ENCODE measurements around the gene CMTM6.

DNA sequence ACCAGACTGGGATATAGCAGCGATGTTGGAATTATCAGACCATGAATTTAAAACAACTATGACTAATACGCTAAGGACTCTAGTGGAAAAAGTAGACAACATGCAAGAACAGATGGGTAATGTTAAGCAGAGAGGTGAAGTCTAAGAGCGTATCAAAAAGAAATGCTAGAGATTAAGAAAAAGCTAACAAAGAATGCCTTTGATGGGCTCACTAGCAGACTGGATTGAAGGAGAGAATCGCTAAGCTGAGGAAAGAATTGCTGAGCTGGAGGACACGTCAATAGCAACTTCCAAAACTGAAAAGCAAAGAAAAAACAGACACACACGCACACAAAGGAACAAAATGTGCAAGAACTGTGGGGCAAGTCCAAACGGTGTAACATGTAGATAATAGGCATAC lies 20.0 kb upstream of the CMTM6 start:
- TF ChIP-seq, protein P1, sequence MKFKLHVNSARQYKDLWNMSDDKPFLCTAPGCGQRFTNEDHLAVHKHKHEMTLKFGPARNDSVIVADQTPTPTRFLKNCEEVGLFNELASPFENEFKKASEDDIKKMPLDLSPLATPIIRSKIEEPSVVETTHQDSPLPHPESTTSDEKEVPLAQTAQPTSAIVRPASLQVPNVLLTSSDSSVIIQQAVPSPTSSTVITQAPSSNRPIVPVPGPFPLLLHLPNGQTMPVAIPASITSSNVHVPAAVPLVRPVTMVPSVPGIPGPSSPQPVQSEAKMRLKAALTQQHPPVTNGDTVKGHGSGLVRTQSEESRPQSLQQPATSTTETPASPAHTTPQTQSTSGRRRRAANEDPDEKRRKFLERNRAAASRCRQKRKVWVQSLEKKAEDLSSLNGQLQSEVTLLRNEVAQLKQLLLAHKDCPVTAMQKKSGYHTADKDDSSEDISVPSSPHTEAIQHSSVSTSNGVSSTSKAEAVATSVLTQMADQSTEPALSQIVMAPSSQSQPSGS (tag by site-specific recombination; IDR thresholded peaks at IDR 0.05; ENCODE audit: low read depth): no peak
- TF ChIP-seq KLF16 (tag by site-specific recombination; IDR thresholded peaks at IDR 0.05): no peak
- TF ChIP-seq GLIS2 (tag by site-specific recombination; IDR thresholded peaks at IDR 0.05): no peak
- TF ChIP-seq, protein P2, sequence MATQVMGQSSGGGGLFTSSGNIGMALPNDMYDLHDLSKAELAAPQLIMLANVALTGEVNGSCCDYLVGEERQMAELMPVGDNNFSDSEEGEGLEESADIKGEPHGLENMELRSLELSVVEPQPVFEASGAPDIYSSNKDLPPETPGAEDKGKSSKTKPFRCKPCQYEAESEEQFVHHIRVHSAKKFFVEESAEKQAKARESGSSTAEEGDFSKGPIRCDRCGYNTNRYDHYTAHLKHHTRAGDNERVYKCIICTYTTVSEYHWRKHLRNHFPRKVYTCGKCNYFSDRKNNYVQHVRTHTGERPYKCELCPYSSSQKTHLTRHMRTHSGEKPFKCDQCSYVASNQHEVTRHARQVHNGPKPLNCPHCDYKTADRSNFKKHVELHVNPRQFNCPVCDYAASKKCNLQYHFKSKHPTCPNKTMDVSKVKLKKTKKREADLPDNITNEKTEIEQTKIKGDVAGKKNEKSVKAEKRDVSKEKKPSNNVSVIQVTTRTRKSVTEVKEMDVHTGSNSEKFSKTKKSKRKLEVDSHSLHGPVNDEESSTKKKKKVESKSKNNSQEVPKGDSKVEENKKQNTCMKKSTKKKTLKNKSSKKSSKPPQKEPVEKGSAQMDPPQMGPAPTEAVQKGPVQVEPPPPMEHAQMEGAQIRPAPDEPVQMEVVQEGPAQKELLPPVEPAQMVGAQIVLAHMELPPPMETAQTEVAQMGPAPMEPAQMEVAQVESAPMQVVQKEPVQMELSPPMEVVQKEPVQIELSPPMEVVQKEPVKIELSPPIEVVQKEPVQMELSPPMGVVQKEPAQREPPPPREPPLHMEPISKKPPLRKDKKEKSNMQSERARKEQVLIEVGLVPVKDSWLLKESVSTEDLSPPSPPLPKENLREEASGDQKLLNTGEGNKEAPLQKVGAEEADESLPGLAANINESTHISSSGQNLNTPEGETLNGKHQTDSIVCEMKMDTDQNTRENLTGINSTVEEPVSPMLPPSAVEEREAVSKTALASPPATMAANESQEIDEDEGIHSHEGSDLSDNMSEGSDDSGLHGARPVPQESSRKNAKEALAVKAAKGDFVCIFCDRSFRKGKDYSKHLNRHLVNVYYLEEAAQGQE (tag by site-specific recombination; IDR thresholded peaks at IDR 0.05): no peak
- no peak for TF ChIP-seq ZNF23 (tag by site-specific recombination; IDR thresholded peaks at IDR 0.05; ENCODE audit: borderline replicate concordance)
- no peak for TF ChIP-seq ZNF768 (tag by site-specific recombination; IDR thresholded peaks at IDR 0.05)
- TF ChIP-seq ZNF837 (tag by site-specific recombination; IDR thresholded peaks at IDR 0.05): no peak
- TF ChIP-seq, protein P3, sequence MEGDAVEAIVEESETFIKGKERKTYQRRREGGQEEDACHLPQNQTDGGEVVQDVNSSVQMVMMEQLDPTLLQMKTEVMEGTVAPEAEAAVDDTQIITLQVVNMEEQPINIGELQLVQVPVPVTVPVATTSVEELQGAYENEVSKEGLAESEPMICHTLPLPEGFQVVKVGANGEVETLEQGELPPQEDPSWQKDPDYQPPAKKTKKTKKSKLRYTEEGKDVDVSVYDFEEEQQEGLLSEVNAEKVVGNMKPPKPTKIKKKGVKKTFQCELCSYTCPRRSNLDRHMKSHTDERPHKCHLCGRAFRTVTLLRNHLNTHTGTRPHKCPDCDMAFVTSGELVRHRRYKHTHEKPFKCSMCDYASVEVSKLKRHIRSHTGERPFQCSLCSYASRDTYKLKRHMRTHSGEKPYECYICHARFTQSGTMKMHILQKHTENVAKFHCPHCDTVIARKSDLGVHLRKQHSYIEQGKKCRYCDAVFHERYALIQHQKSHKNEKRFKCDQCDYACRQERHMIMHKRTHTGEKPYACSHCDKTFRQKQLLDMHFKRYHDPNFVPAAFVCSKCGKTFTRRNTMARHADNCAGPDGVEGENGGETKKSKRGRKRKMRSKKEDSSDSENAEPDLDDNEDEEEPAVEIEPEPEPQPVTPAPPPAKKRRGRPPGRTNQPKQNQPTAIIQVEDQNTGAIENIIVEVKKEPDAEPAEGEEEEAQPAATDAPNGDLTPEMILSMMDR (tag by site-specific recombination; IDR thresholded peaks at IDR 0.05): no peak
- no peak for TF ChIP-seq ZNF433 (tag by site-specific recombination; IDR thresholded peaks at IDR 0.05; ENCODE audit: low read depth)

Measured in HEK293 (cell line).